Naive thymus-derived CD4-positive, alpha-beta T cell (primary cell): ENCODE measurements around the gene TRAIP. TPM values are rescaled to one million over a fixed set of nuclear protein-coding genes. Genes with fewer than 3 reads are reported as not detected.

Experiments used
- ATAC-seq: fragments of 150-1000 bp; cut with Tn5 transposase; 2 replicates; pipeline ENCODE4 v1.10.0; 2021; ENCODE audit warnings: mild to moderate bottlenecking, moderate library complexity
- CTCF ChIA-PET: fragments of 350-600 bp; sonication (Branson Sonifier 250); formaldehyde crosslinking; loops from one replicate; lab custom pipeline; 2021; ENCODE audit warnings: antibody characterized with exemption; lab: Charles Lee
- POLR2A ChIA-PET: fragments of 350-600 bp; sonication (Branson Sonifier 250); formaldehyde crosslinking; loops from one replicate; lab custom pipeline; 2021; ENCODE audit warnings: antibody characterized with exemption, inconsistent platforms; lab: Charles Lee
- DNase-seq, 9 donors: peaks; one replicate each; pipeline versions ENCODE4 v3.0.0 to v3.0.0-alpha.2; 2020 to 2022; ENCODE audit warnings: mixed read lengths in 1 of 9
- H3K27ac ChIP-seq: one replicate; pipeline ENCODE4 v1.7.0; 2013; ENCODE audit warnings: mild to moderate bottlenecking, low read depth, low read length, moderate library complexity
- H3K27me3 ChIP-seq, 2 donors: one replicate each; pipeline ENCODE4 v1.7.0; 2013; ENCODE audit warnings: low read length in 2 of 2, mild to moderate bottlenecking in 2 of 2, moderate library complexity in 2 of 2; ENCODE audit not compliant: control insufficient read depth in 2 of 2, insufficient read depth in 2 of 2
- H3K36me3 ChIP-seq, 3 experiments: 1 replicate in 2 of 3; 2 replicates in 1 of 3; pipeline ENCODE4 v1.7.0; 2013; ENCODE audit warnings: low read length in 3 of 3, mild to moderate bottlenecking in 3 of 3, moderate library complexity in 1 of 3; ENCODE audit not compliant: insufficient read depth in 3 of 3, control insufficient read depth in 2 of 3
- H3K4me1 ChIP-seq, 2 donors: one replicate each; pipeline ENCODE4 v1.7.0; 2013; ENCODE audit warnings: low read length in 2 of 2, mild to moderate bottlenecking in 2 of 2, moderate library complexity in 1 of 2; ENCODE audit not compliant: control insufficient read depth in 2 of 2, insufficient read depth in 2 of 2
- H3K4me3 ChIP-seq: 2 replicates; pipeline ENCODE4 v1.7.0; 2013; ENCODE audit warnings: mild to moderate bottlenecking, low read length
- H3K9me3 ChIP-seq, 3 experiments: 1 replicate in 2 of 3; 2 replicates in 1 of 3; pipeline ENCODE4 v1.7.0; 2013; ENCODE audit warnings: low read length in 3 of 3; ENCODE audit not compliant: control insufficient read depth in 2 of 3
- H3K27ac Mint-ChIP-seq, 9 donors: one replicate each; pipeline ENCODE4 v1.8.0; 2020 to 2022; ENCODE audit warnings: mixed read lengths in 9 of 9, mild to moderate bottlenecking in 8 of 9, moderate library complexity in 5 of 9, inconsistent platforms in 2 of 9
- H3K27me3 Mint-ChIP-seq, 5 donors: one replicate each; pipeline ENCODE4 v1.8.0; 2021 to 2022; ENCODE audit warnings: mixed read lengths in 5 of 5, mild to moderate bottlenecking in 1 of 5
- H3K36me3 Mint-ChIP-seq, 5 donors: one replicate each; pipeline ENCODE4 v1.8.0; 2020 to 2022; ENCODE audit warnings: mixed read lengths in 5 of 5, mild to moderate bottlenecking in 3 of 5, inconsistent platforms in 1 of 5
- H3K4me1 Mint-ChIP-seq, 7 donors: one replicate each; pipeline ENCODE4 v1.8.0; 2020 to 2022; ENCODE audit warnings: mixed read lengths in 7 of 7, mild to moderate bottlenecking in 3 of 7, inconsistent platforms in 1 of 7
- H3K4me3 Mint-ChIP-seq, 10 donors: one replicate each; pipeline ENCODE4 v1.8.0; 2020 to 2022; ENCODE audit warnings: mild to moderate bottlenecking in 10 of 10, mixed read lengths in 10 of 10, moderate library complexity in 6 of 10, inconsistent platforms in 2 of 10
- H3K9me3 Mint-ChIP-seq, 11 donors: one replicate each; pipeline ENCODE4 v1.8.0; 2020 to 2022; ENCODE audit warnings: mixed read lengths in 11 of 11, mild to moderate bottlenecking in 4 of 11, inconsistent platforms in 1 of 11, moderate library complexity in 1 of 11
- intact Hi-C, 2 donors: fragments of 100-400 bp; cut with micrococcal nuclease; formaldehyde crosslinking; loops; one replicate each; pipeline ENCODE4 v1.15.1; 2023
- polyA plus RNA-seq, 2 donors: library from polyadenylated mRNA; unstranded; fragments of 300-500 nt; fragmentation: Illumina TruSeq; gene quantifications; one replicate each; pipeline ENCODE4 v1.2.3, GENCODE V29; 2021
- total RNA-seq, 6 experiments: library from RNA in 5 of 6; stranded (reverse) in 5 of 6; gene quantifications; 1 replicate in 5 of 6; 2 replicates in 1 of 6; pipeline ENCODE4 v1.2.3 and lab custom pipeline; 2021 to 2026

Gene TRAIP
- total and polyA plus RNA-seq, 7 experiments from 2014 or later = 2.7 to 22.5 (median 5.5) TPM

DNA sequence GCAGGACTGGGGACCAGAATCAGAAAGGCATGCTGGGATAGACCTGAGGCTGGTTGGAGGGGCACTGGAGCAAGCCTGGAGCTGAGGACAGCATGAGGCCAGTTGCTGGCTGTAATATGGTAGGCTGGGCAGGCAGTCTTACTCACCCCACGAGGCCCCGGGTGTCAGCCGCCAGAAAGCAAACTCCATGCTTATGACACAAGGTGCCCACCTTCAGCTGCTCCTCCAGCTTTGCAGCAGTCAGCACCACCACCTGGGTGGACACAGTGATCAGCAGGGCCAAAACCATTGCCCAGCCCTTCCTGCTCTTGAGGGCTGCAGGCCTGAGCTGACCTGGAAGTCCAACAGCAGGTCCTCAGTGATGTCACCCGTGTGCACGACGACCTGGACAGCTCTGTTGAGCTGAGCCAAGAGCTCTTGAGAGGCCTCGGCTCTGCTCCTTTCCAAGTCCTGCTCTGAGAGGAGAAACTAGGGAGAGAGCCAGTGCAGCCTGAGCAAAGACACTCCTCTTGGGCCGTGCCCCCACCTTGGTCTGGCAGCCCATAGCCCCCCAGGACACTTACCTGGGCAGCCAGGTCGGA lies 43.4 kb downstream of the TRAIP start:
- no peaks in the 10 kb centered on the region for H3K9me3 ChIP-seq
- Mint-ChIP-seq H3K27ac (peak overlapping the region; percentile 95 to 100 (median 98)), H3K4me1 (peaks cover 26 to 52% (median 49%) of the 10 kb centered on the region in 7 donors), H3K4me3 (peak overlapping the region; percentile 93 to 99 (median 97)), H3K9me3 (peaks cover 0 to 1% (median 0%) of the 10 kb centered on the region in 11 donors), H3K27me3 (no peaks in the 10 kb centered on the region), H3K36me3 (peaks cover 0 to 27% (median 5%) of the 10 kb centered on the region in 5 donors)
- intact Hi-C loops = loop anchor here (1.0 kb wide), 1 partner anchor 10 kb away; the partner anchor contains the start of gene INKA1 (in 2 of the 2)
- H3K4me3 ChIP-seq = peak overlapping the region; percentile 90
- CTCF ChIA-PET = interaction anchor here (2.0 to 3.3 kb wide), 2 partner anchors 9 to 26 kb away, joined by 15 to 31 read pairs; partner anchors contain the start of gene INKA1
- no peak for DNase-seq
- H3K4me1 ChIP-seq = peaks cover 16 to 18% of the 10 kb centered on the region in 2 donors
- ATAC-seq = no peak
- POLR2A ChIA-PET = interaction anchor here (0.9 to 6.6 kb wide), 4 partner anchors 8 to 44 kb away, joined by 3 to 87 read pairs (median 5); partner anchors contain the start of genes INKA1 and TRAIP
- peak overlapping the region; percentile 86 for H3K27ac ChIP-seq
- no peaks in the 10 kb centered on the region for H3K27me3 ChIP-seq
- peaks cover 0 to 46% (median 8%) of the 10 kb centered on the region in 3 experiments for H3K36me3 ChIP-seq

GRCh38 chr3:49807431-49808114 lies 48.8 kb downstream of the TRAIP start:
- Histone ChIP-seq H3K27me3 (no peaks in the 10 kb centered on the region), H3K27ac (peak overlapping the region; percentile 55), H3K4me1 (peaks cover 16 to 50% of the 10 kb centered on the region in 2 donors), H3K4me3 (no peak overlapping the region), H3K9me3 (no peaks in the 10 kb centered on the region), H3K36me3 (peaks cover 0 to 50% (median 8%) of the 10 kb centered on the region in 3 experiments)
- ATAC-seq (no peak), DNase-seq (no peak)
- H3K4me1 Mint-ChIP-seq = peaks cover 40 to 75% (median 63%) of the 10 kb centered on the region in 7 donors
- H3K4me3 Mint-ChIP-seq = peak overlapping the region in 6 of 10 donors; percentile 16 to 82 (median 43)
- H3K36me3 Mint-ChIP-seq = peaks cover 0 to 27% (median 5%) of the 10 kb centered on the region in 5 donors
- intact Hi-C loops = loop anchor here in 1 of 2 donors (10.0 kb wide), 1 partner anchor 487 kb away; the partner anchor contains the start of genes HYAL3, IFRD2 and NAA80
- peak overlapping the region in 8 of 9 donors; percentile 72 to 91 (median 87) for H3K27ac Mint-ChIP-seq
- no peaks in the 10 kb centered on the region for H3K27me3 Mint-ChIP-seq
- H3K9me3 Mint-ChIP-seq = peaks cover 0 to 3% (median 0%) of the 10 kb centered on the region in 11 donors
- POLR2A ChIA-PET = interaction anchor here (0.6 to 6.1 kb wide), 5 partner anchors 8 to 55 kb away, joined by 3 to 87 read pairs (median 10); partner anchors contain the start of genes IP6K1 and UBA7
- CTCF ChIA-PET = interaction anchor here (12.8 kb wide), 1 partner anchor 32 kb away, joined by 181 read pairs; no protein-coding TSS in a partner anchor

- peaks cover 42 to 72% (median 60%) of the 10 kb centered on the region in 7 donors for H3K4me1 Mint-ChIP-seq
These were observed 49.5 kb downstream of the TRAIP start for GRCh38 chr3:49806850-49807249.

GRCh38 chr3:49805897-49806701 lies 50.3 kb downstream of the TRAIP start:
- ChIA-PET POLR2A (interaction anchor here (1.3 to 6.1 kb wide), 5 partner anchors 9 to 83 kb away, joined by 4 to 87 read pairs (median 10); partner anchors contain the start of genes GMPPB, TRAIP and UBA7), CTCF (interaction anchor here (0.6 to 12.8 kb wide), 6 partner anchors 7 to 429 kb away, joined by 3 to 181 read pairs (median 3); partner anchors contain the start of gene UBA7)
- H3K4me1 Mint-ChIP-seq = peaks cover 36 to 66% (median 54%) of the 10 kb centered on the region in 7 donors
- H3K36me3 ChIP-seq = peaks cover 0 to 36% (median 3%) of the 10 kb centered on the region in 3 experiments
- H3K27me3 ChIP-seq = no peaks in the 10 kb centered on the region
- H3K4me3 Mint-ChIP-seq = peak overlapping the region in 5 of 10 donors; percentile 21 to 95 (median 57)
- intact Hi-C loops = loop anchor here in 1 of 2 donors (10.0 kb wide), 1 partner anchor 489 kb away; the partner anchor contains the start of genes HYAL3, IFRD2 and NAA80
- H3K9me3 ChIP-seq = no peaks in the 10 kb centered on the region
- peaks cover 0 to 21% (median 3%) of the 10 kb centered on the region in 5 donors for H3K36me3 Mint-ChIP-seq
- peak in 5 of 9 donors; percentile 36 to 39 (median 37) for DNase-seq
- H3K27ac ChIP-seq = peak overlapping the region; percentile 55
- peaks cover 0 to 3% (median 0%) of the 10 kb centered on the region in 11 donors for H3K9me3 Mint-ChIP-seq
- H3K27me3 Mint-ChIP-seq = peaks cover 0 to 14% (median 0%) of the 10 kb centered on the region in 5 donors
- H3K27ac Mint-ChIP-seq = peak overlapping the region; percentile 9 to 91 (median 86)
- ATAC-seq = no peak
- peaks cover 11 to 46% of the 10 kb centered on the region in 2 donors for H3K4me1 ChIP-seq
- H3K4me3 ChIP-seq = no peak overlapping the region

More at GRCh38 chr3:49806850-49807249, 49.5 kb downstream of the TRAIP start:
- DNase-seq (no peak), ATAC-seq (no peak)
- H3K27me3 Mint-ChIP-seq = peaks cover 0 to 7% (median 0%) of the 10 kb centered on the region in 5 donors
- peak overlapping the region; percentile 55 for H3K27ac ChIP-seq
- no peak overlapping the region for H3K4me3 ChIP-seq
- peaks cover 0 to 27% (median 5%) of the 10 kb centered on the region in 5 donors for H3K36me3 Mint-ChIP-seq
- peak overlapping the region in 8 of 9 donors; percentile 62 to 91 (median 84) for H3K27ac Mint-ChIP-seq
- H3K4me3 Mint-ChIP-seq = peak overlapping the region in 7 of 10 donors; percentile 10 to 95 (median 41)
- peaks cover 0 to 3% (median 0%) of the 10 kb centered on the region in 11 donors for H3K9me3 Mint-ChIP-seq
- no peaks in the 10 kb centered on the region for H3K9me3 ChIP-seq
- intact Hi-C loops = loop anchor here in 1 of 2 donors (10.0 kb wide), 1 partner anchor 488 kb away; the partner anchor contains the start of genes HYAL3, IFRD2 and NAA80
- H3K36me3 ChIP-seq = peaks cover 0 to 43% (median 8%) of the 10 kb centered on the region in 3 experiments
- H3K27me3 ChIP-seq = no peaks in the 10 kb centered on the region
- ChIA-PET POLR2A (interaction anchor here (0.7 to 6.1 kb wide), 4 partner anchors 8 to 32 kb away, joined by 4 to 87 read pairs (median 11); partner anchors contain the start of genes IP6K1 and UBA7), CTCF (interaction anchor here (0.6 to 12.8 kb wide), 2 partner anchors 32 to 429 kb away, joined by 3 to 181 read pairs; no protein-coding TSS in a partner anchor)
- H3K4me1 ChIP-seq = peaks cover 11 to 46% of the 10 kb centered on the region in 2 donors

GRCh38 chr3:49805367-49805782 lies 51.0 kb downstream of the TRAIP start:
- peak overlapping the region; percentile 68 to 96 (median 87) for H3K27ac Mint-ChIP-seq
- peak overlapping the region in 9 of 10 donors; percentile 21 to 95 (median 58) for H3K4me3 Mint-ChIP-seq
- Histone ChIP-seq H3K27me3 (no peaks in the 10 kb centered on the region), H3K4me1 (peaks cover 11 to 46% of the 10 kb centered on the region in 2 donors), H3K27ac (peak overlapping the region; percentile 55), H3K36me3 (peaks cover 0 to 28% (median 0%) of the 10 kb centered on the region in 3 experiments), H3K9me3 (no peaks in the 10 kb centered on the region), H3K4me3 (no peak overlapping the region)
- H3K9me3 Mint-ChIP-seq = peaks cover 0 to 3% (median 0%) of the 10 kb centered on the region in 11 donors
- ChIA-PET CTCF (interaction anchor here (1.0 to 12.8 kb wide), 5 partner anchors 8 to 34 kb away, joined by 3 to 181 read pairs (median 3); partner anchors contain the start of gene UBA7), POLR2A (interaction anchor here (1.3 to 6.1 kb wide), 4 partner anchors 10 to 82 kb away, joined by 4 to 87 read pairs (median 8); partner anchors contain the start of genes GMPPB, TRAIP and UBA7)
- DNase-seq (no peak), ATAC-seq (no peak)
- peaks cover 0 to 17% (median 0%) of the 10 kb centered on the region in 5 donors for H3K27me3 Mint-ChIP-seq
- H3K4me1 Mint-ChIP-seq = peaks cover 34 to 62% (median 50%) of the 10 kb centered on the region in 7 donors
- intact Hi-C loops = loop anchor here in 1 of 2 donors (10.0 kb wide), 1 partner anchor 489 kb away; the partner anchor contains the start of genes HYAL3, IFRD2 and NAA80
- peaks cover 0 to 17% (median 0%) of the 10 kb centered on the region in 5 donors for H3K36me3 Mint-ChIP-seq
